HepG2 (cell line): ENCODE data around the gene VAMP5. TPM values are rescaled to one million over a fixed set of nuclear protein-coding genes. Genes with fewer than 3 reads are reported as not detected.

Experiments used
- ARHGAP35 ChIP-seq: sonication (generic); formaldehyde crosslinking; IDR thresholded peaks from 2 replicates; pipeline ENCODE4 v1.9.0; 2022; ENCODE audit warnings: mild to moderate bottlenecking, inconsistent platforms, moderate library complexity, missing genetic modification reagents, borderline replicate concordance
- ATF3 ChIP-seq: sonication (generic); formaldehyde crosslinking; IDR thresholded peaks from 2 replicates; pipeline ENCODE4 v1.4.0; 2020; ENCODE audit warnings: missing genetic modification reagents
- CBFB ChIP-seq: sonication (generic); formaldehyde crosslinking; IDR thresholded peaks from 2 replicates; pipeline ENCODE4 v1.4.0; 2020; ENCODE audit warnings: missing genetic modification reagents
- CEBPZ ChIP-seq: IDR thresholded peaks from 2 replicates; pipeline ENCODE4 v1.6.1; 2012; ENCODE audit warnings: low read length, improper control_type of control experiment
- GRHL1 ChIP-seq: sonication (generic); formaldehyde crosslinking; conservative IDR thresholded peaks from 2 replicates; pipeline ENCODE4 v1.8.0; 2022; ENCODE audit warnings: missing genetic modification reagents
- HMGXB4 ChIP-seq, 2 experiments: sonication (generic) in 1 of 2; formaldehyde crosslinking in 1 of 2; IDR thresholded peaks; 2 replicates each; pipeline versions ENCODE4 v1.4.0 to v1.6.1; 2018 to 2020; ENCODE audit warnings: missing genetic modification reagents in 2 of 2, borderline replicate concordance in 1 of 2, low read depth in 1 of 2, mild to moderate bottlenecking in 1 of 2, missing biosample characterization in 1 of 2
- PLRG1 ChIP-seq: fragments of 450-650 bp; conservative IDR thresholded peaks from 2 replicates; pipeline ENCODE4 v1.6.1; 2016
- POLR2G ChIP-seq: fragments of 200-400 bp; formaldehyde crosslinking; IDR thresholded peaks from 2 replicates; pipeline ENCODE4 v1.6.1; 2018; ENCODE audit warnings: mild to moderate bottlenecking, low read depth, low read length, moderate library complexity
- RFX5 ChIP-seq: IDR thresholded peaks from 2 replicates; pipeline ENCODE4 v1.6.1; 2011; ENCODE audit warnings: low read depth, low read length, improper control_type of control experiment
- SIN3B ChIP-seq: fragments of 150-350 bp; IDR thresholded peaks from 2 replicates; pipeline ENCODE4 v1.6.1; 2014; ENCODE audit warnings: low read length
- SSRP1 ChIP-seq: IDR thresholded peaks from 2 replicates; pipeline ENCODE4 v1.6.1; 2016; ENCODE audit warnings: control low read depth
- TBX3 ChIP-seq: fragments of 450-650 bp; IDR thresholded peaks from 2 replicates; pipeline ENCODE4 v1.6.1; 2017; ENCODE audit warnings: antibody characterized with exemption, mild to moderate bottlenecking, inconsistent platforms, borderline replicate concordance
- ZBTB26 ChIP-seq: IDR thresholded peaks from 2 replicates; pipeline ENCODE4 v1.6.1; 2016; ENCODE audit warnings: missing compliant biosample characterization, missing genetic modification reagents, borderline replicate concordance
- ZNF235 ChIP-seq: sonication (generic); formaldehyde crosslinking; IDR thresholded peaks from 2 replicates; pipeline ENCODE4 v1.8.1; 2023; ENCODE audit warnings: mild to moderate bottlenecking, missing genetic modification reagents, borderline replicate concordance
- ZNF577 ChIP-seq: sonication (generic); formaldehyde crosslinking; IDR thresholded peaks from 2 replicates; pipeline ENCODE4 v1.4.0; 2020; ENCODE audit warnings: mild to moderate bottlenecking, low read depth, missing genetic modification reagents, borderline replicate concordance
- polyA plus RNA-seq, 8 experiments: library from polyadenylated mRNA; depleted of rRNA in 3 of 8; stranded (reverse) in 7 of 8; unstranded in 1 of 8; fragments of >200 nt; fragmentation: Illumina TruSeq in 4 of 8; extraction: Trizol in 4 of 8; gene quantifications; 2 replicates each; pipeline versions ENCODE4 v1.2.1 to v1.2.3, GENCODE V29; 2011 to 2016; ENCODE audit warnings: low read depth in 4 of 8, missing spikeins in 1 of 8, mixed read lengths in 1 of 8; ENCODE audit not compliant: insufficient read depth in 1 of 8
- total RNA-seq, 5 experiments: library from RNA; depleted of rRNA; stranded (reverse); fragments of >200 nt; fragmentation: Illumina TruSeq; extraction: Trizol; gene quantifications; 2 replicates each; pipeline ENCODE4 v1.2.3, GENCODE V29; 2016; ENCODE audit warnings: low read depth in 1 of 5
- TF ChIP-seq, protein P1 (sequence below): sonication (generic); formaldehyde crosslinking; IDR thresholded peaks from 2 replicates; pipeline ENCODE4; 2020; ENCODE audit warnings: missing genetic modification reagents, mild to moderate bottlenecking, borderline replicate concordance

VAMP5 gene
- total and polyA plus RNA-seq, 2 of the 13 experiments (the other 11 are each of a cell fraction or from before 2014, with no cell fraction given) = 7.2 to 56.7 TPM

DNA sequence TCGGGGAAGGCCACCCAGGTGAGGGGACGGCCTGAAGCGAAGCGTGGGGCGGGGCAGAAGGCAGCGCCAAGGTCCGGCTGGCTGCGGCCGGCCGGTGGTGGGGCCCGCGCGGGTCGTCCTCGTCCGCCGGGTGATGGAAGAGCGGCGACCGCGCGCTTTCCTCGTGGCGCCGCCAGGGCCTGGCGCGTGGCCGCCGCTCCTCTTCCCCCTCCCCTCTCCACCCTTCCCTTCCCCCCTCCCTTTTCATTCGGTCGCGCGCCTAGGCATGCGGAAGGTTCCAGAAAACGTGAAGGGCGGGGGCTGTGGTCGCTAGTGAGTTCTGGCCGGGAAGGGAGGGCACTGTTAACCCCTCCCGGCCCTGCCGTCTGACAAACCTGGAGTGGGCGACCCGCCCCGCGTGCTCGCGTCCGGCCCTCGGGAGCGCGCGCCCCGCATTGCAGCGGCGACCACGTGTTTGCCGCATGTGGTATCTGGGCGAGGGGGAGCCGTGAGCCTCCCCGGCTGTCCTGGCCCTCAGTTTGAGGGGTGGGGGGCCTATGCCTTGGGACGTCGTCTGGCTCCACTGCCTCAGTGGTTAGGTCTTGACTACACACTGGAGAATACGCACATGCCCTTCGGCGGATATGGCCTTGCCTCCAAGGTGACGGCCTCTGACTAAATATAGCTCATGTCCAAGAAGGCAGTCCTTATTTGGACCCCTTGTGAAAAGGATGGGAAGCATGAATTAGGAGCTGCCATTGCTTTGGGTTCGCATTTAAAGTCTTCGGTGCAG is 44.7 kb upstream of the VAMP5 start (continued):
- TF ChIP-seq, protein P1, sequence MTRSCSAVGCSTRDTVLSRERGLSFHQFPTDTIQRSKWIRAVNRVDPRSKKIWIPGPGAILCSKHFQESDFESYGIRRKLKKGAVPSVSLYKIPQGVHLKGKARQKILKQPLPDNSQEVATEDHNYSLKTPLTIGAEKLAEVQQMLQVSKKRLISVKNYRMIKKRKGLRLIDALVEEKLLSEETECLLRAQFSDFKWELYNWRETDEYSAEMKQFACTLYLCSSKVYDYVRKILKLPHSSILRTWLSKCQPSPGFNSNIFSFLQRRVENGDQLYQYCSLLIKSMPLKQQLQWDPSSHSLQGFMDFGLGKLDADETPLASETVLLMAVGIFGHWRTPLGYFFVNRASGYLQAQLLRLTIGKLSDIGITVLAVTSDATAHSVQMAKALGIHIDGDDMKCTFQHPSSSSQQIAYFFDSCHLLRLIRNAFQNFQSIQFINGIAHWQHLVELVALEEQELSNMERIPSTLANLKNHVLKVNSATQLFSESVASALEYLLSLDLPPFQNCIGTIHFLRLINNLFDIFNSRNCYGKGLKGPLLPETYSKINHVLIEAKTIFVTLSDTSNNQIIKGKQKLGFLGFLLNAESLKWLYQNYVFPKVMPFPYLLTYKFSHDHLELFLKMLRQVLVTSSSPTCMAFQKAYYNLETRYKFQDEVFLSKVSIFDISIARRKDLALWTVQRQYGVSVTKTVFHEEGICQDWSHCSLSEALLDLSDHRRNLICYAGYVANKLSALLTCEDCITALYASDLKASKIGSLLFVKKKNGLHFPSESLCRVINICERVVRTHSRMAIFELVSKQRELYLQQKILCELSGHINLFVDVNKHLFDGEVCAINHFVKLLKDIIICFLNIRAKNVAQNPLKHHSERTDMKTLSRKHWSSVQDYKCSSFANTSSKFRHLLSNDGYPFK (CRISPR knock-in tag) = peak; percentile 88
- TF ChIP-seq SSRP1 = peak; percentile 73; the same call in 1 of the 2 replicates
- no peak; the same call in 1 of the 2 replicates for TF ChIP-seq CBFB (CRISPR knock-in tag)
- no peak; the same call in 1 of the 2 replicates for TF ChIP-seq GRHL1 (CRISPR knock-in tag)
- TF ChIP-seq ATF3 (CRISPR knock-in tag) = no peak; the same call in 1 of the 2 replicates
- TF ChIP-seq ZNF577 (CRISPR knock-in tag) = no peak
- peak; percentile 99 for TF ChIP-seq ZNF235 (CRISPR knock-in tag)
- TF ChIP-seq ZBTB26 (CRISPR knock-in tag) = peak; percentile 87
- no peak for TF ChIP-seq SIN3B
- TF ChIP-seq RFX5 = no peak
- no peak for TF ChIP-seq PLRG1
- TF ChIP-seq TBX3 = no peak
- peak in 1 of 2 experiments; percentile 16; a peak in 2 of 4 replicates for TF ChIP-seq HMGXB4 (CRISPR knock-in tag; IDR thresholded peaks at IDR 0.05; ENCODE audit: borderline replicate concordance in 1 of 2, low read depth in 1 of 2)
- TF ChIP-seq POLR2G = no peak
- TF ChIP-seq ARHGAP35 (CRISPR knock-in tag) = no peak; the same call in 1 of the 2 replicates
- no peak for TF ChIP-seq CEBPZ
